HG03135 (cell line): ENCODE measurements around the gene SPATA2.

ENCODE experiments used
- ATAC-seq: cut with Tn5 transposase; IDR thresholded peaks from one replicate; pipeline ENCODE4 v1.9.1; 2021; ENCODE audit warnings: mild to moderate bottlenecking, moderate library complexity; ENCODE audit not compliant: unreplicated experiment

SPATA2 gene

DNA sequence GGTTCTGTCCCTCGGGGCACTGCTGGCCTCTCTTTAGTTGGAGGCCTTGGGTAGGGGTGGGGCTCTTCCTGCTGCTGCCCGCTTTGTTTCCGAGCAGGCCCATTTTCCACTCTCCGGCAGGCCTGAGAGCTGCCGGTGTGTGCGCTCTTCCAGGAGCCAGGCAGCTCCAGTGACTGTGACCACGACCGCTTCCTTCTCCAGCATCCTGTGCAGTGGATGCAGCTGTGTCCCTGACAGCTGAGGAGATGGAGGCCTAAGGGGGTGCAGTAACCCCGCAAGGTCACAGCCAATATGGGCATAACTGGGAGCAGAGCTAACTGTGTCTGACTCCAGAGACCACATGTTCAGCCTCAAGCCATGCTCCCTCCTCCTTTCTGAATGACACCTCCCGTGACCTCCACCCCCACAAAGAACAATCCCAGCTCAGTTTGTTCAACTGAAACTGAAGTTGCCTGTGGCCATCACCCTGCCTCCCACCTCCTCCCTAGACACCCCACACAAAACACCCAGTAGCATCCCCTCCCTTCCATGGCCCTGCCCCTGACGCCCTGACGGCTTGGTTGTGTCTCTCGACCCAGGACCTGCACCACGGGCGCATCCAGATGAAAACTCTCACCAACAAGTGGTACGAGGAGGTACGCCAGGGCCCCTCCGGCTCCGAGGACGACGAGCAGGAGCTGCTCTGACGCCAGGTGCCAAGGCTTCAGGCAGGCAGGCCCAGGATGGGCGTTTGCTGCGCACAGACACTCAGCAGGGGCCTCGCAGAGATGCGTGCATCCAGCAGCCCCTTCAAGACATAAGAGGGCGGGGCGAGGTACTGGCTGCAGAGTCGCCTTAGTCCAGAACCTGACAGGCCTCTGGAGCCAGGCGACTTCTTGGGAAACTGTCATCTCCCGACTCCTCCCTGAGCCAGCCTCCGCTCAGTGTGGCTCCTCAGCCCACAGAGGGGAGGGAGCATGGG lies 27.8 kb downstream of the SPATA2 start:
- ATAC-seq = no peak

GRCh38 chr20:49886571-49887213 lies 28.6 kb downstream of the SPATA2 start:
- ATAC-seq = no peak

DNA sequence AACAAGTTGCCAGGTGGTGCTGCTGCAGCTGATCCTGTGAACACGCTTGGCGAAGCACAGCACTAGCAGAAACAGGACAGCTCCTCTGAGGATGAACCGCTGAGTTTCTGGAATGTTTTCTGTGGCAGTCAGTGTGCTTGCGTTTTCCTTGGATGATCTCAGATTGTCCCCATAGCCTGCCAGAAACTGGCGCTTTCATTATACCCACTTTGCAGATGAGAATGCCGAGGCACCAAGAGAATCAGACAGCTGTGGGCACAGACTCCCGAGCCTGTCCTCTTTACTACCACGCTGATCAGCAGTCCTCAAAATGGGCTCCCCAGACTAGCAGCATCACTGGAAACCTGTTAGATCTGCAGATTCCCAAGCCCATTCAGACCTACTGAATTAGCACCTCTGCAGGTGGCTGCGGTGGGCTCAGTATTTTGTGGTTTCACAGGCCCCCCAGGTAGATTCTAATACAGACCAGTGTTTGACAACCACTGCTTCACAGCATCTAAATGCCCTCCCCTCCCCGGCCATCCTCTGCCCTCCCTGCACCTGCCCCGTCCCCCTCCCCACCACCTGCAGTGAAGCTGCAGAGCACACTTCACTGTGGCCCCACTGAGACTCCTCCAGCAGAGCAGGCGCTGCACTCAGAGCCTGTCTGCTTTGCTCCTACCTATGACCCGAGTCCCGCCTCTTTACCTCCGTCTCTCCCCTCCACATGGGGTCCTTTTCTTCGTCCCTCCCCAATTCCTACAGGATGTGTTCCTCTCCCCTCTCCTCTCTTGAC lies 29.6 kb downstream of the SPATA2 start:
- ATAC-seq = no peak

GRCh38 chr20:49883246-49883802 lies 32.0 kb downstream of the SPATA2 start:
- ATAC-seq = no peak

DNA sequence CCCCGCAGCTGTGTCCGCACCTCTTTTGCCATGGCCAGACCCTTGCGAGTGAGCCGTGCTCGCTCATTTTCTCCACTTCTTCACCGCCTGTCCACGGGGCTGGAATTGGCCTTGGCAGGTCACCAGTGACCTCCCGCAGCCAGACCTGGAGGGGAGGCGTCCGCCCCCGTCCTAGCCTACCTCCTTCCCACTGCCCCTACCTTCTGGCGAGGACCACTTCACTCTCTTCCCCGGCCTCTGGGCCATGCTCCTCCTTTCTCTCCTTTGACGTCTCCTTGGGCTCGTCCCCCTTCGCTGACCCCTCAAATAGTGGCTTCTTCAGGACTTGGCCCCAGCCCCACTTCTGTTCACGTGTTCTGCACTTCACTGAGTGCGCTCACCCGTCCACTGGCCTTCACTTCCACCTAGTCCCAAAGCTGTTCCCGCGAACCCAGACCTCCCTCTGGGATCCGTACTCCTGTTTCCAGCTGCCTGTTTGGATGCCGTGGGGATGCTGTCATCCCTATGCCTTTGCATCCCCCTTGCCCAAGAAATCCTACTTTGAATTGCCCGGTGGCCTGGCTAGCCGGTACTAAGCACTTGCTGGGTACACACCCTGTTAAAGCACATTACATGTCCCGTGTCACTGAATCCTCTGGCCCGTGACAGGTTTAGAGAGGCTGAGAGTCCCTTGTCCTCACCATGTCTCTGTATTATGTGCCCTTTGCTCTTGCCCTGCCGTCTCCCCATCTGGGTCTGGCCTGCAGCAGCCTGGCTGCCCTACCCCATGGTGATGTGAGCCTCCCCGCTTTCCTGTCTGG lies 33.0 kb downstream of the SPATA2 start:
- no peak for ATAC-seq

- ATAC-seq = no peak
These were observed 34.4 kb downstream of the SPATA2 start for GRCh38 chr20:49880724-49881445.

GRCh38 chr20:49880177-49880576 lies 35.2 kb downstream of the SPATA2 start:
- ATAC-seq = no peak

DNA sequence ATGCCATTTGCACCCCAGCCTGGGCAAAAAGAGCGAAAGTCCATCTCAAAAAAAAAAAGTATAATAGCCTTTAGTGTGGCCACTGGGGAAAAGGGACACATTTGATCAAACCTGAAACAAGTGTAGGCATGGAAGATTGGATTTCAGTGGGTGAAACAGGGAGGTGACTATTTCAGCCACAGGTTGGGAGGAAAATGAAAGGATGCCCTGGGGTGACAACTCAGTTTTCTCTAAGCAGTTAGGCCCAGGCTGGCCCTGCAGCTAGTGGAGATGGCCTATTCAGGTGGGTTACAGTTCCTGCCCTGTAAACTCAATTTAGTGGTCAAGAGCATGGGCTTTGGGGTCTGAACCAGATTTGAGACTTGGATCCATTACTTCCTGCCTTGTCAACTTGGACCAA lies 36.4 kb downstream of the SPATA2 start:
- ATAC-seq = no peak

GRCh38 chr20:49877386-49877921 lies 37.9 kb downstream of the SPATA2 start:
- ATAC-seq = no peak

- no peak for ATAC-seq
These were observed 40.6 kb downstream of the SPATA2 start for GRCh38 chr20:49874696-49875095.

DNA sequence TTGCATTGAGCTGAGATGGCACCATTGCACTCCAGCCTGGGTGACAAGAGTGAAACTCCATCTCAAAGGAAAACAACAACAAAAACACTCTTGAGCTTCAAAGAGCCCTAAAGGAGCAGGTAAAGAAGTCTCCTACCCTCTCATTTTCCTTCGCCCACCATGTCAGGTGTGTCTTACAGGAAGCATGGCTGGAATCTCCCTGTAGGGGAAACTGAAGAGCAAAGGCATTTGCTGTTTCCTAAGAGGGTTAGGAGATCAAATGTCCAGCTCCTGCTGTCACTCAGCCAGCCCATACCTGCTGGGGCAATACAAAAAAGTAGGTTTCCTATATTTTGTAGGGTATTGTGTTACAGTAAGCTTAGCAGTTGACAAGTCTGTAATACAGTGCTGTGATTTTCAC lies 43.3 kb downstream of the SPATA2 start:
- no peak for ATAC-seq

DNA sequence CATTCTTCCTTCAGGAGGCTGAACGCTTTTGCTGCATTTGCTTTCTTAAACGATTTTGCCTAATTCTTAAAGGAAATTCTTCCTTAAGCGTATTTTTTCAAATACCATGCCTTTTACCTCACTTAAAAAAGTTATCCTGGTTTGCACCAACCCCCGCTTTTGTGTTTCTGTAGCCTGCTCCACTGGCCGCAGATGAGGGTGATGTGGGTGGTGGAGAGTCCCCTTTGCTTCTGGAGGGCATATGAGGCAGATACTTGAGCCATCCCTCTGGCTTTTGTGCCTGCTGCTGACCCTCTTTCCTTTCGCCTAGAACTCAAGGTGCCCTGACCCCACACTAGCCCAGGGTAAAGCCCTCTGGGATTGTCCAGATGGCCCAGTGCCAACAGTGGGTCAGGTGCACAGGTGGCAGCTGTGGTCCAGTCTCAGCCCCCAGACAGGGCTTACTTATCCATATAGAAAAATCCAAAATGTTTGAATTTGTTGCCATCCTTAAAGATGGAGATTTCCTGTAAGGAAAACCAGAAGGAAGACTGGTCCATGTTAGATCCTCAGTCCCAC lies 43.9 kb downstream of the SPATA2 start:
- ATAC-seq = no peak

GRCh38 chr20:49870261-49870660 lies 45.1 kb downstream of the SPATA2 start:
- no peak for ATAC-seq

GRCh38 chr20:49868964-49869363 lies 46.4 kb downstream of the SPATA2 start:
- ATAC-seq = no peak

- no peak for ATAC-seq
These were observed 46.8 kb downstream of the SPATA2 start for GRCh38 chr20:49868538-49868937.

DNA sequence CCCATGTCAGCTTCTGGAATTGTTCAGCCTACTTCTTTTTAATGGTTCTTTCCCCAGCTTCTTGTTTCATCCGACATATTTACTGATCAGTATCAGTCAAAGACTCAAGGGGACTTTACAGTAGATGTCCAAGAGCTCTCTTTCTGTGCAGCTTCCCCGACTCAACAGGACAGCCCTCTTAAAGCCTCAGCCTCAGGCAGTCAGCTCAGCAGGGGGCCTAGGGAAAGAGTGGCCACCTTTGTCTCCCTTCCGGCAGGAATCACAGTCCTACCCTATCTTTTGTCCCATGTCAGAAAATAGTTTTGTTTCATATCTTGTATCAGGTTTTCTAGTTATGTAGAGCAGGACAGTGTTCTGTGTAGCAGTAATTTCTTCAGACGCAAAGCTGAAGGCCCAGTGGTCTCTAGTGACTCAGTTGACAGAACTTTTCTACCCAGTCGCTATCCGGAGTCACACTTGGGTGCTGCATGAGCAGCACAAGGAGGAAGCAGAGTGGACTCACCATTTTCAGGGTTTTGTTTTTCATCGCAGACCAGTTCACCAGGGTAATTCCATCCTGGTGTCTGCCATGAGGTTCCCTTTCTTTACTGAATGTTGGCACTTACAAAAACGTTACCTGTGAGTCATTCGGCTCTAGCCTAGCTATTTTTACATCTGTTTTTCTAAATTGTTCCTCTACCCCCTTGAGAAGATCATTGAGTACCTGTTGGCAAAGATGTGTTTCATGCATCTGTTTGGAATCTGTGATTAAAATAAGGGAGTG lies 47.7 kb downstream of the SPATA2 start:
- ATAC-seq = no peak

DNA sequence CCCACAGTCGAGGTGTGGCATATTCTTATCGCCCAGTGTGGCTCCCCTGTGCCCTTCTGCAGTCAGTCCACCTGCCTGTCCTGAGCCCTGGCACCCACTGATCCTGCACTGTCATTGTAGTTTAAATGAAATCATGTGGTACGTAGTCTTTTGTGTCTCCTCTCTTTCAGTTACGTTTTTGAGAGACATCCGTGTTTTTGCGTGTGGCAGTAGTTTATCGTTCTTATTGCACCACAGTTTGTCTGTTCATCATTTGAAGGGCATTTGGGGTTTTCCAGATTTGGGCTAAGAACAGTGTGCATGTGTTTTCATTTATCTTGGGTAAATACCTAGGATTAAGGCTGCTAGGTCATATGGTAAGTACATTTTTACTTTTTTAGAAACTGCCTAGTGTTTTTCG lies 49.3 kb downstream of the SPATA2 start:
- no peak for ATAC-seq

GRCh38 chr20:49865559-49865958 lies 49.8 kb downstream of the SPATA2 start:
- ATAC-seq = no peak
